HS-27A (cell line): ENCODE results near the gene ZC3H18.

Source experiments
- DNase-seq: peaks from one replicate; pipeline ENCODE4 v3.0.0-alpha.2; 2012; ENCODE audit warnings: low read depth, missing footprints

The ZC3H18 gene

DNA sequence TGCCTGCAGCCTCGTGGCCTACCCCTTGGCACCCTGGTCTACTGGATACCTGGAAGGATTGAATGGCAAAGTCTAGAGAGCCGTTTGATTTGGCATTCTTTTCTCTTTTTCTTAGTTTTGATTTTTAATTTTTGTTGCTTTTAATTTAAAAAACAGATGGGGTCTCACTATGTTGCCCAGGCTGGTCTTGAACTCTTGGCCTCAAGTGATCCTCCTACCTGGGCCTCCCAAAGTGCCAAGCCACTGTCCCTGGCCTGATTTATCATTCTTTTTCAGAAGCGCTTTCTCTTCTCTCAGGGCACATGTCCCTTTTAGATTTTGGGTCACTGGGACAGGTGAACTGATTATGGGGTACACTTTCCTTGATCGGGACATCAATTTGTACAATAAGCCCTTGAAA is 10.8 kb downstream of the ZC3H18 start:
- DNase-seq = no peak

DNA sequence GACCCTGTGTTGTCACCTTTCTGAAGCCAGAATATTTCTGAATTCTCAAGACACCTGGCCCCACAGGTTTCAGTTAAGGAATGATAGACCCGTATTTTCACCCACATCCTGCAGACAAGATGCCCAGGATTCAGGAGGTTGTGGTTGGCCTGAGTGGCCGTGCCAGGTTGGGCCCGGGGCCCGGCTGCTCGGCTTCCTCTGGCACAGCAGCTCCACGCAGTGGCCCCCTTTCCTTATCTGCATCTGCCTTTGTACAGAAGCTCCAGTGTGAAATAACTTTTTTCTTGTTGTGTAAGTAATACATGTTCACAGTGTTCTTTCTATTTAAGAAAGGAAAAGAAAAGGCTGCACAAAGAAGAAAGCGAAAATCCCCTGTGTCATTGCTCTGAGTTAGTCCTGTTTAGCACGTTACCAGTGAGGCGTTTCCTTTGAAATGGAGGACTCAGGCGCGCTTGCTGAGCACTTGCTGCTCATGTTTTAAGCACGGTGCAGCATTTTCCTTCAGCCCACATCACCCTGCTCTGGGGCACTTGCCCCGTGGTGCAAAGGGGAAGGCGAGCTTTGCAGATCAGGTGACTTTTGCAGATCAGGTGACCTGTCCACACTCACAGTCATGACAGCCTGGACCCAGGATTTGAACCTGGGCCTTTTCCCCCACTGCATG is 12.8 kb downstream of the ZC3H18 start:
- no peak for DNase-seq

DNA sequence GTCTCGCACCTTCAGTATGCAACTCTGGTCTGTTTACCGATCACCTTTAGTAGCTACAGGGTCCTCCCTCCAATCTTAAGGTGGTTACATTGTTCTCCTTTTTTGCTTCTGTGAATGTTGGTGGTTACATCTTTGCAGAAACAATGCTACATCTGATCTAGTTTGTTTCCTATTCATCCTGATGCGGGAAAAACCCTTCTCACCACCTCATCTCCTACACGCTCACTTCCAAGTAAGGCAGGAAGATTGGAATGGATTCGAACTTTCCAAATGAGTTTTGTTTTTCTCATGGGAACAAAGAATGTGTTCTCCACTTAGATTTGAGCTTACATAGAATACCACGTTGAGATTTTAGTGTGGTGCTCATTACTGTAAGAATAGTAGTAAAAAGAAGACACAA is 14.5 kb downstream of the ZC3H18 start:
- DNase-seq = no peak

DNA sequence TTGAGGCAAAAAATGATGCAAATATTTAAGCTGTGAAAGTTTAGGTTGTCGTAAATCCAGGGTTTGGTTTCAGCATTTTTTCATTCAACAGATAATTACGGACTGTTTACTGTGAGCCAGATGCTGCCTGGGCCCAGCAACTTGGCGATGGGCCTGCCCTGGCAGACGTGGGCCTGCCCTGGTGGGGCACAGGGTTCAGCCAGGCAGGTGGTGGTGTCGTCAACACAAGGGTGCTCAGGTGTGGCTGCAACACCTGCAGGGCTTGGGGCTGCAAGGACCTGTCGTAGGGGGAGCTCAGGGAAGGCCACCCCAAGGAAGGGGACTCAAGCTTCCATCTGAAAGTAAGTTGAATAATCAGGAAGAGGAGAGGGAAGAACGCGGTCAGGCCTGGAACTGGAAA is 15.1 kb downstream of the ZC3H18 start:
- DNase-seq = no peak

DNA sequence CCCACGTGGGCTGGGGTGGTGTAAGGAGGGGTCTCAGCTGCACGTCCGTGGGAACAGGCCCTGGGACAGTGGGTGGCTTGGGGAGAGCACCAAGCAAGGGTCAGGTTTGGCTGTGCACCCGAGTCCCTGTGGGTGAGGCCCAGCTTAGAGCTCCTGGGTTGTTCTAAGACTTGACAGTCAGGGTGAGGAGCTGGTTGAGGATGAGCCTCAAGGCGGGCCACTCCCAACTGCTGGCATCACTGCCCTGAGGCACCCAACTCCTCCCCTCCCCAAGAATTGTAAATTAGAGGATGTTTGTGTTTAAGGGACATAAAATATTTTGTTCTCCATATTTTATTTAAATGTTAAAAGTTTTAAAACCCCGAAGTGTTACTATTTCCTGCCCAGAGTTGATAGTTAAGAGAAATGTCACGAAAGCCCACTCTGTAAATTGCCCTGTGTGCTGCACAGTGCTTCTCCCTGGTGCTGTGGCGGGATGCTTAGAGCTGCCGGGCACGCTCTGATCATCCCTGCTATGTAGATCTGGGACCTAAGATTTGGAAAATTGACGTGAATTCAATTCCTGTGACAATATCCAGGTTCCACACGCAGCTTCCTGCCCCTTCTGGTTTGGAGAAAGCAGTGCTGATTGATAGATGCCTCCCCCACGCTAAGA is 15.9 kb downstream of the ZC3H18 start:
- no peak for DNase-seq

DNA sequence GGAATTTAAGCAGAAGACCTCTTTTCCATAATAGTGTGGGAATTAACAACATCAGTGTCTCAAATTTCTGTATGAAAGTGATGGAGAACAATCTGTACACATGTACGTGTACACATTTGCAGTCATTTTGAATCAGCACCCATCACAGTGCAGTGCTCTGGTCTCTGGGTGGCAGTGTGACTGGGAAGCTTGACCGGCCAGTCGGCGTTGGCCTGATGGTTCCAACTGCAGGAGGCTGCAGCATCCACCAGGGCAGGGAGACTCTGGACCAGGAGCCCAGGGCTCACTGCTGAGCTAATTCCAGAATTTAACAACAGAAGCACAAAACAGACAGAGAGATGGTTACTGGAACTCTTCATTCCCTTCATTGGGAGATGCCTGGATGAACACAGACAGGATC is 17.9 kb downstream of the ZC3H18 start:
- no peak for DNase-seq

DNA sequence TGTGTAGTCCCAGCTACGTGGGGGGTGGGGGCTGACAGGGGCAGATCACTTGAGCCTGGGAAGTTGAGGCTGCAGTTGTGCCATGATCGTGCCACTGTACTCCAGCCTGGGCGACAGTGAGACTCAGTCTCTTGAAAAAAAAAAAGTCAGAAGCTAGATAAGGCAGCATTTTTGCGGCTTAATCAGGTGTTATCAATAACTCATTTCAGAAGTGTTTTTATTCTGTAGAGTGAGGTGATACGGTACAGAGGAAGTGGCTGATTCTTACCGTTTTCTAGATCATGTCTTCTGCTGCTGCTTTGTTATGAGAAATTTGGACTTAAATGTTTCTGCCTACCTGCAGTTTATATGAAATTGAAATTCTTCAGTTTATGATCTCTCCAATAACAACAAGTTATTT is 18.6 kb downstream of the ZC3H18 start:
- no peak for DNase-seq

DNA sequence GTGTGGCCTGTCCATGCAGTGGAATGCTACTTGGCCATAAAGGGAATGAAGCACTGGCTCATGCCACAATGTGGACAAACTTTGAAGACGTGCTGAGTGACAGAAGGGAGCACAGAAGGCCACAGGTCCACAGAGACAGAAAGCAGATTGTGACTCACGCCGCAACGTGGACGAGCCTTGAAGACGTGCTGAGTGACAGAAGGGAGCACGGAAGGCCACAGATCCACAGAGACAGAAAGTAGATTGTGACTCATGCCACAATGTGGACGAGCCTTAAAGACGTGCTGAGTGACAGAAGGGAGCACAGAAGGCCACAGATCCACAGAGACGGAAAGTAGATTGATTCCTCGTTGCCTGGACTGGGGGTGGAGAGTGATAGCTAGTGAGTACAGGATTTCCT is 19.2 kb downstream of the ZC3H18 start:
- DNase-seq = no peak

DNA sequence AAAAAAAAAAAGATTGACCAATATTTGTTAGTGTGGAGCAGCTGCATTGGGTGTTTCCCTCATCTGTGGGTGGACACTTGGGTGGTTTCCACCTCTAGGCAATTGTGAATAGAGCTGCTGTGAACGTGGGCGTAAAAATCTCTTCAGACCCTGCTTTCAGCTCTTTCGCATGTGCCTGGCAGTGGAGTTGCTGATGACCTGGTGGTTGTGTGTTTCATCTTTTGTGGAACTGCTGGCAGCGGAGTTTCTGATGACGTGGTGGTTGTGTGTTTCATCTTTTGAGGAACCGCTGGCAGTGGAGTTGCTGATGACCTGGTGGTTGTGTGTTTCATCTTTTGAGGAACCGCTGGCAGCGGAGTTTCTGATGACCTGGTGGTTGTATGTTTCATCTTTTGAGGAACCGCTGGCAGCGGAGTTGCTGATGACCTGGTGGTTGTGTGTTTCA is 21.4 kb downstream of the ZC3H18 start:
- no peak for DNase-seq

DNA sequence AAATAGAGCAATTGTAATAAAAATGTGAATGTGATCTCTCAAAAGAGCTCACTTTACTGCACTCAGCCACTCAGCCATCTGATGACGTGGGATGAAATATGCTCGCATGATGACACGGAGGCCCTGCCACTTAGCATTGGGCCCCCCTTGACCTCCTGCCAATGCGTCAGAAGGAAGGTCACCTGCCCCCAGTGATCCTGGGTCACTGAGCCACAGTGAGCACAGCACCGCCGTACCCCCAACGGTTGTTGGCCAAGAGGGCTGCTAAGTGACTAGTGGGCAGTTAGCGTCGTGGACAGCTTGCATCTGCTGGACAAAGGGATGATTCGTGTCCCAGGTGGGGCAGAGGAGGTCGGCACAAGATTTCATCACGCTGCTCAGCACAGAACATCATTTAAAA is 22.9 kb downstream of the ZC3H18 start:
- DNase-seq = no peak

DNA sequence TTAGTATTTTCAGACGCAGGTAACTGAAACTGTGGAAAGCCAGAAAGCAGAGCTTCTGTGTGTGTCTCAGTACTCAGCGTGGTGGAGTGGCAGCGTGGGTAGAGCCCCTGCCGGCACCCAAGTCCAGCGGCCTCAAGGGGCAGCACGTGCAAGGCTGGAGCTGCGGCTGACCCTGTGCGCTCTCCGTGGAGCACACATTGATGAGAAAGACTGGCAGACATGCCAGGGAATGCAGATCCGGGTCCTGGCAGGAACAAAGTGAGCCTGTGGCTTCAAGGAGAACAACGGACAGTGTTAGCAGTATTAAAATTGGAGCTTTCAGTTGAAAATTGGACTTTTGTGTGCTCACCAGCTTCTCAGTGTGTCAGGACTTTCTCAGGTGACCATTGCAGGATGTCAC is 23.3 kb downstream of the ZC3H18 start:
- DNase-seq = no peak

DNA sequence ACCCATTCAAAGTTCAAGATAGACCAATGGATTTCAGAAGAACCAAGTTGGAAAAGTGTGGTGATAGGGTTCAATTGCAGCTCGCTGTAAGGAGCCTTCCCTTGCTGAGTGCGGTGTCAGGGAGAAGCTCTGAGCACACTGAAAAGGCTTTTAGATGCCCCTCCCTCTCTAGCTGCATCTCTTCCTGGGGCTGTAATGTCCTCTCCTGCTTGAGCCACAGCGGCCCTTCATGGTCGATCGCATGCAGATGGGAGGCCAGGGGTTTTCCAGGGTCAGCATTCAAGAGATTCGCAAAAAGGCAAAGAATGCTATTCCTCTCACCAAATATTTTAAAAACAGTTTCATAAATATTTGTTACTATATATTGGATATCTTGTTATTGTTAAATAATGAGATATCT is 23.7 kb downstream of the ZC3H18 start:
- DNase-seq = no peak

DNA sequence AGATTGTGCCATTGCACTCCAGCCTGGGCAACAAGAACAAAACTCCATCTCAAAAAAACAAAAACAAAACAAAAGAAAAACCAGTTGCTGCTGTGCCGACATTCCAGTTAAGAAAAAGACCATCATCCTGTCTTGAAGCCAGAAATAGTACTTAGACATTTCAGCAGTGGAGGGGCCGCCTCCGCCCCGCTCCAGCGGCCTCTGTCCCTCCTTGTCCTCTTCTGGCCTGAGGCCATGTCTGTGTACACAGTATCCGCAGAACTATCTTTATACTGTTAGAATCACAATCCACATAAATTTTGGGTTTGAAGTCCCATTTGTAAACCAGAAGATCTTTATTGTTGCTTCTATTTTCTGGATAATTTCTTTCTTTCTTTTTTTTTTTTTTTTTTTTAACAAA is 24.9 kb downstream of the ZC3H18 start:
- DNase-seq = no peak

DNA sequence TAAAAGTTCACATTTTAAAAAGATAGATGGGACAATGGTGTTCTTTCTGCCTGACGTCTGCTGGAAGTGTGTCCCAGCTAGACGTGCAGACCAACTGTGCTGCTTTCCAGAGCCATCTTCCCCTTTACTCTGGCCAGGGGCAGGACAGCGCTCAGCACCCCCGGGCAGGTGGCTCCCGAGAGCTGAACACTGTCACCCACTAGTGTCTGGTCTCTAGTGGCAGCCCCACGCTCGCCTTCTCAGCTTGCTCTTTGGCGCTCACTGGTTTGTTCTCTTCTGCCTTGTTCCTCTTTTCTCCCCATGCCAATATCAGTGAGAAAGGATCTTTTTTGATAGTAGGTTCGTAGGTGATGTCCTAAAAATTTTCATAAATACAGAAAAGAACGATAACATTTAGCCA is 25.7 kb downstream of the ZC3H18 start:
- DNase-seq = no peak

DNA sequence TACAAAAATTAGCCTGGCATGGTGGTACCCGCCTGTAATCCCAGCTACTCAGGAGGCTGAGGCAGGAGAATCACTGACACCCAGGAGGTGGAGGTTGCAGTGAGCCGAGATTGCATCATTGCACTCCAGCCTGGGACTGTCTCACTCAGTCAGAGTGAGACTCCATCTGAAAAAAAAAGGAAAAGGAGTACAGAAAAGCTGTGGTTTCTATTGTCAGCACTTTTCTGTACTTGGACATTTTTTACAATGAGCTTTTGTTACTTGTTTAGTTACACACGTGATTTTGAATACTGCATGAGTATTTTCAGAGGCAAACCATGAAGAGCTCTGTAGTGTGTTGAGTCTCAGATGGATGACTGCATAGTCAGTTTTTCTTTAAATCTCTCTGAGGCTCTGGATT is 26.3 kb downstream of the ZC3H18 start:
- no peak for DNase-seq

DNA sequence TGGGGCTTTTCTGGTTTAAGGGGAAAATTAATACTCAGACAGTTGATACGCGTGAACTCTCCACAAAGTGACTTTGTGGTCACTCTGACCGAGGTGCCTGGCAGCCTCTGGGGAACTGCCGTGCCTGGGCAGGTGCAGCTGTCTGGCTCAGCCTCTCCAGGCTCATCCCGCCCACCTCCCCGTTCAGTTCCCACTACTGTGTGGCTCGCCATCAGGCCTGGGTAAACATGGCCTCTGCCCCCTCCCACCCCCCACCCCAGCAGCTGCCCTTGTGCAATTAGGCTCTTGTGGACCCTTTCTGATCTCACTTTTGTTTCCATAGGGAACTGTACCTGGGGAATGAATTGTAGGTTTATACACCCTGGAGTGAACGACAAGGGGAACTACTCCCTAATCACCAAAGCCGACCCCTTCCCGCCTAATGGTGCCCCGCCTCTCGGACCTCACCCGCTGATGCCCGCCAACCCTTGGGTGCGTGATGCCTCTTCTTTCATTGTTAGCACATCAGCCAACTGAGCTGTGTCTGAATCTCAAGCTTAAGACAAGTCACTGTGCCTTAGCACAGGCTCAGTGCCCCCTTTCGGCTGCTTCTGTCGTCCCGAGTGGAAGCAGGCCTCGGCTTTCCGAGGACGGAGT is 27.8 kb downstream of the ZC3H18 start:
- no peak for DNase-seq

DNA sequence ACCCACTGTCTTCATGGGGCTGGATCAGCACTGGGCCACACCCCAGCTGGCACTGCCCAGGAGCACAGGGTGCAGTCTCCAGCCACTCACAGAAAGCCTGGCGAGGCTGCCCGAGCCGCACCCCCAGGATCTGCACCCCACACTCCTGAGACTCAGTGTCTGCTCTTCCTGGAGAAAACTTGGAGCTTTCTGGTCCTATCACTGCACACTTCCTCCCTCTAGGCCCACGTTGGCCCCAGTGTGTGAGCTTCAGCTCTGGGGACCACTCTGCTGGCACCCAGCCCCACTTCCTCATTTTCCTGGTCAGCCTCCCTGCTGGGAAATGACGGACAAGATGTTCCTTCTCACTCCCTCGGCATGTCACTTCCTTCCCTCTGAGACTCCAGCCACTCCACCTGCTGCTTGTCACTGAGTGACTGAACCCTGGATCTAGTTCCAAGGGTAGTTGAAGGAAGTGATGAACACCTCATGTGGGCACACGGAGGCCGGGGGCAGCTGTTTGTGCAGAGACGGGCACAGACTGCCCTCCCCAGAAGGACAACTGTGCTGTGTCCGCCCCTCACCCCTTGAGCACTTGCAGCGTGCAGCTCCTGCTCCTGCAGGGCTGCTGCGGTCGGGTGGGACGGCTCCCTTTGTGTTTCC is 29.0 kb downstream of the ZC3H18 start:
- DNase-seq = no peak

DNA sequence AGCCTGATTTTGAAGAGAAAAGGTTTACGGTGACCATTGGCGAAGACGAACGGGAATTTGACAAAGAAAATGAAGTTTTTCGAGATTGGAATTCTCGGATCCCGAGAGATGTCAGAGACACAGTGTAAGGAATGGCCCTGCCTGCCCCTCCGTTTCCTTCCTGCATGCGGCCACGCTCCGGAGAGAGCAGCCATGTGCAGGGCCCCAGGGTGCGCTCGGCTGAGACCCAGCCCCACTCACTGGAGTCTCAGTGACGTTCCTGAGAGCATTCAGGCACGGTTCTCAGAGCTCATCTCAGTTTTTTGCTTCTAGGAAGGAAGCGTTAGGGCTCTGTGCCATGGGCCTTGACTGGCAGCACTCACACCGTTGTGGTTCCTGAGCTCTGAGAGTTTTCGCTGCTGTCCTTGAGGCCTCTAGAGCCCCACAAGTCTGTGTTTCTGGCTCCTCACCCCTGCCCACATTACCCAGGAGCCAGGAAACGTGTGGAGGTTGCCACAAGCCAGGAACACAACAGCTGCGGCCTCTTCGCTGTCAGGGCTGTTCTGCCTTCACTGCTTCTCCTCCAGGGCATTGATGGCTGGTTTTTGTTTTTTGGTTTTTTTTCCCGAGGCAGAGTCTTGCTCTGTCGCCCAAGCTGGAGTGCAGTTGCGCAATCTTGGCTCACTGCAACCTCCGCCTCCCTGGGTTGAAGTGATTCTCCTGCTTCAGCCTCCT is 29.8 kb downstream of the ZC3H18 start:
- no peak for DNase-seq

DNA sequence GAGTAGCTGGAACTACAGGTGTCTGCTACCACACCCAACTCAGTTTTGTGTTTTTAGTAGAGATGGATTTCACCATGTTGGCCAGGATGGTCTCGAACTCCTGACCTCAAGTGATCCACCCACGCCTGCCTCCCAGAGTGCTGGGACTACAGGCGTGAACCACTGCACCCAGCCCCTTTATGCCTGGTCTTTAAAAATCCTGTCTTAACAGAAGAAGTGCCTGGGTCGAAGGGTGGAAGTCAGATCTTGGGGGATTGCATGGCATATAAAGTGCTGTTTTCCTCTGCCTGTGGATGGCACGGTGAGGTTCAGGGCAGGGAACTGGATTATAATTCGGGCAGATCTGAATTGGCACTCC is 30.3 kb downstream of the ZC3H18 start:
- no peak for DNase-seq

DNA sequence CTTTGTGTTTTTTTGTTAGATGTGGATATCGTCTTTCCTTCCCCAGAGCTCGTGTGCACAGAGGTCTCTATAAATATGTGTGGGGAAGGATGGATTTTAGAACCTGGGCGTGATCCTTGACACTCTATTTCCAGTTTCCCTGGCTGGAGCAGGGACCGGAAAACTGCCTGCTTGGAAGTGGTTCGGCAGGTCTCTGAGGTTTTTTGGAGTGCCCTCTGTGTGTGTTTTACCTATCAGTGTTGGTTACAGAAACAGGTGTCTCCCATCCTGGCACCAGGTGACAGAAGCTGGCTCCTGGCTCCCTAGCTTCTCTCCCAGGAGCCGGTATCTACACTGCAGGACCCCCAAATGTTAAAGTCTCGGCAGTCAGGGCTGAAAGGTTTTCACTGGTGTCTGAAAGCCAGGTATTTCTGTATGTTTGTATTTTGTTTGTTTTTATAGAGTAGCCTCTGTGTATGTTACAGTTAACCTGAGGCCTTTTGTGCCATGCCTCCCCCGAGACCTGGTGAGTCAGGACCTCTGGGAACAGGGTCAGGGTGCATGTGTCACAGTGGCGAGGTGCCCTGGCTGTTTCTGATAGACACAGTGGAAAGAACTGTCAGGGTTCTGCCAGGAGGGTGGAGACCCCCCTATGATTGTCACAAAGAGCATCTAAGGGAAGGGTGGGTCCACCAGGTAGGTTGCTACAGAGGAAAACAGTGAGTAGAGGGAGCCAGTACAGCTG is 31.3 kb downstream of the ZC3H18 start:
- DNase-seq = no peak

DNA sequence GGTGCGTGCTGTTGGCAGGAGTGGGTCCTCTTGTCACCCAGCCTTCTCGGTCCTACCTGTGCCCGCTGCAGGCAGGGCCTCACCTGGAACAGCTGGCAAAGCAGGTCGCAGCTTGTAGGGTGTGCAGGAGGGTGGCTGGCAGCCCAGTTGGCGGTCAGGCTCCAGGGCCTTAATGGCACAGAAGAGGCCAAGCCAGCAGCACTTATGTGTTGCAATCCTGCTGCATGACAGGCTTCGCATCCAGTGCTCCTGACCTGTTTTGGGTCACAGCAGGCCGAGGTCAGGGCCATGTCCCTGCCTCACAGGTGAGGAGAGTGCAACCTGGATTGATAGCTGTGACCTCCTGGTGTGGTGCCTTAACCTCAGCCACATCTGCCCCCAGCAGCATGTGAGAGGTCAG is 31.9 kb downstream of the ZC3H18 start:
- no peak for DNase-seq
